ENCODE results near the gene DPH1. TPM values are rescaled to one million over a fixed set of nuclear protein-coding genes. Genes with fewer than 3 reads are reported as not detected.

DPH1 gene
- total and polyA plus RNA-seq, 3 donors from 2014 or later, result 32.6 to 93.3 (median 91.9) TPM

DNA sequence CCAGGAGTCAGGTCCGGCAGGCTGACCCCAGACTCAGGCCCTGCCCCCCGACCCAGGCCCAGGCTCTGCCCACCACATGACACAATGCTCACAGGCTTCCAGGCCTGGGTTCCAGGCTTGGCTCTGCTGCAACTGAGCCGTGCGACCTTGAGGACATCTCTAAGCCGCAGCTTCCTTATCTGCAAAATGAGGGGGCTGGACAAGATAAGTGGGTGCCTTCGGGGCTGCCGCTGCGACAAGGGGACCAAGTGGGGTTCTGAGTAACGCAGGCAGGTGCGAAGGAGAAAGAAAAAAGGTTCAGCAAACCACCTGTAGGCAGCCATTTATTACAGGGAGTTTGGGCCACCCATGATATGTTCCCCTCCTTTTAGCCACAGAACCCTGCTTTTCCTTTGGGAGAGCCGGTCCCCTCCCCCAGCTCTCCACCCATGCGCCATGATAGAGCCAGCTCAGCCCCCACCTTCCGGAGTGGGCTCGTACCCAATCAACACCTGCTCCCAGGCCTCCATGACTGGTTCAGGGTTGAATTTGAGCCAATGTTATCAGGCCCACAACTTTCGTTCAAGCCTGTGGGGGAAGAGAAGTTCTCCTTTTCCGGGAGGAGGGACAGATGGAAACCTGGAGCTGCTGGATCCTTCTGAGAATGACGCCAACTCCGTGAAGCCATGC lies 43.0 kb upstream of the DPH1 start:
- peak; percentile 82 for DNase-seq
- intact Hi-C loops (cut with DNase I; ENCODE audit: low total_unique reads), result no loop called here
- TF ChIP-seq POLR2A (IDR thresholded peaks at IDR 0.05), result no peak
- TF ChIP-seq, protein P1, sequence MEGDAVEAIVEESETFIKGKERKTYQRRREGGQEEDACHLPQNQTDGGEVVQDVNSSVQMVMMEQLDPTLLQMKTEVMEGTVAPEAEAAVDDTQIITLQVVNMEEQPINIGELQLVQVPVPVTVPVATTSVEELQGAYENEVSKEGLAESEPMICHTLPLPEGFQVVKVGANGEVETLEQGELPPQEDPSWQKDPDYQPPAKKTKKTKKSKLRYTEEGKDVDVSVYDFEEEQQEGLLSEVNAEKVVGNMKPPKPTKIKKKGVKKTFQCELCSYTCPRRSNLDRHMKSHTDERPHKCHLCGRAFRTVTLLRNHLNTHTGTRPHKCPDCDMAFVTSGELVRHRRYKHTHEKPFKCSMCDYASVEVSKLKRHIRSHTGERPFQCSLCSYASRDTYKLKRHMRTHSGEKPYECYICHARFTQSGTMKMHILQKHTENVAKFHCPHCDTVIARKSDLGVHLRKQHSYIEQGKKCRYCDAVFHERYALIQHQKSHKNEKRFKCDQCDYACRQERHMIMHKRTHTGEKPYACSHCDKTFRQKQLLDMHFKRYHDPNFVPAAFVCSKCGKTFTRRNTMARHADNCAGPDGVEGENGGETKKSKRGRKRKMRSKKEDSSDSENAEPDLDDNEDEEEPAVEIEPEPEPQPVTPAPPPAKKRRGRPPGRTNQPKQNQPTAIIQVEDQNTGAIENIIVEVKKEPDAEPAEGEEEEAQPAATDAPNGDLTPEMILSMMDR (IDR thresholded peaks at IDR 0.05), result no peak

DNA sequence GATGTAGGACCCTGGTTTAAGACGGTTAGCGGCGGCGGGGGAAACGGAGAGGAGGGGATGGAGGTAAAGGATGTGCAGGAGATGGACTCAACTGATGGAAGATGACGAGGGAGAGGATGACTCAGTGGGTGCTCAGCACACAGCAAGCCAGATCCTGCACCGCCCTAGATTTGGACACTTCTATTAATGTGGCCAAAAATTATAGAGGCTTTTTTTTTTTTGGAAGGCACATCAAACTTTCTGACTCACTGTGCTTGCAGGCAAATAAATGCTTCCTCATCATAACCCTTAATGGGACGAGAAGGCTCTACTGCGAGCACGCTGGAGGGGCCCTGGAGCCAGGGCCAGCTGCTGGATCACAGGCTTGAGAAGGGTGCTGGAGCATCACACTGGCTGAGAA lies 40.8 kb upstream of the DPH1 start:
- no peak for DNase-seq
- H3K27ac ChIP-seq, result no peak overlapping the region
- intact Hi-C loops (cut with DNase I; ENCODE audit: low total_unique reads), result no loop called here

More for the DNA sequence above, 43.0 kb upstream of the DPH1 start:
- no peaks in the 10 kb centered on the region for H3K27me3 ChIP-seq
- H3K4me3 ChIP-seq, result no peak overlapping the region
- H3K36me3 ChIP-seq (ENCODE audit: low read depth, missing control alignments), result no peaks in the 10 kb centered on the region
- peak overlapping the region; percentile 28 to 34 for H3K27ac ChIP-seq
- H3K4me1 ChIP-seq, result no peaks in the 10 kb centered on the region
- 44 to 55% methylated on average over 14 to 18 of the region's 18 CpGs for WGBS, 2 donors
- H3K9me3 ChIP-seq, result no peaks in the 10 kb centered on the region

GRCh38 chr17:1992541-1992940 lies 37.4 kb upstream of the DPH1 start:
- Histone ChIP-seq H3K27ac (no peak overlapping the region), H3K36me3 (ENCODE audit: low read depth, missing control alignments) (no peaks in the 10 kb centered on the region), H3K27me3 (no peaks in the 10 kb centered on the region), H3K4me1 (peaks cover 19% of the 10 kb centered on the region), H3K9me3 (no peaks in the 10 kb centered on the region), H3K4me3 (no peak overlapping the region)
- 76 to 79% methylated on average over 5 to 10 of the region's 10 CpGs for WGBS, 2 donors
- intact Hi-C loops (cut with DNase I; ENCODE audit: low total_unique reads), result no loop called here
- no peak for TF ChIP-seq POLR2A (IDR thresholded peaks at IDR 0.05)
- TF ChIP-seq, protein P1 (IDR thresholded peaks at IDR 0.05), result no peak
- no peak for DNase-seq

More for the DNA sequence above, 40.8 kb upstream of the DPH1 start:
- Histone ChIP-seq H3K27me3 (no peaks in the 10 kb centered on the region), H3K9me3 (no peaks in the 10 kb centered on the region), H3K36me3 (ENCODE audit: low read depth, missing control alignments) (no peaks in the 10 kb centered on the region), H3K4me3 (no peak overlapping the region), H3K4me1 (no peaks in the 10 kb centered on the region)
- TF ChIP-seq POLR2A (IDR thresholded peaks at IDR 0.05), result no peak
- TF ChIP-seq, protein P1 (IDR thresholded peaks at IDR 0.05), result no peak
- WGBS, 2 donors, result 67% methylated on average over 10 of the region's 10 CpGs

DNA sequence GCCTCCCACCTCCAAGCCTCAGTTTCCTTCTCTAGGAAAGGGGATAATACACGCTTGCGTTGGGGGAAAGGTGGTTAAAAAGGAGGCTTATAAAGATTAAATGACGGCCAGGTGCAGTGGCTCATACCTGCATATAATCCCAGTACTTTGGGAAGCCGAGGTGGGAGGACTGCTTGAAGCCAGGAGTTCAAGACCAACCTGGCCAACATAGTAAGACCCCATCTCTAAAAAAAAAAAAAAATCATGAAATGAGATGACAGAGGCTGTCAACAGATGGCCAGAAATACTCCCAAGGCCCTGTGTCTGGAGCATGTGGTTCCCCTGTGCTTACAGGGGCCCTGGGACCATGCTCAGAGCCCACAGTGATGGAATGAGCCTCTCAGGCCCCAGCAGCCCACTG lies 35.2 kb upstream of the DPH1 start:
- H3K4me1 ChIP-seq, result peaks cover 37% of the 10 kb centered on the region
- H3K36me3 ChIP-seq (ENCODE audit: low read depth, missing control alignments), result no peaks in the 10 kb centered on the region
- WGBS, 2 donors, result 86 to 97% methylated on average over 4 of the region's 4 CpGs
- no peak for DNase-seq
- H3K4me3 ChIP-seq, result no peak overlapping the region
- no peaks in the 10 kb centered on the region for H3K9me3 ChIP-seq
- TF ChIP-seq, protein P1 (IDR thresholded peaks at IDR 0.05), result no peak
- no peak for TF ChIP-seq POLR2A (IDR thresholded peaks at IDR 0.05)
- no peaks in the 10 kb centered on the region for H3K27me3 ChIP-seq
- intact Hi-C loops (cut with DNase I; ENCODE audit: low total_unique reads), result no loop called here
- no peak overlapping the region for H3K27ac ChIP-seq
